GM19372 (cell line): ENCODE results near the gene CDIPT.
"Not testable (repeated sequence)": the region's sequence is repeated elsewhere in the genome, so short reads cannot be mapped to it uniquely, and the experiment has no call there.

Experiments
- ATAC-seq: cut with Tn5 transposase; IDR thresholded peaks from one replicate; pipeline ENCODE4 v1.9.1; 2021; ENCODE audit warnings: mild to moderate bottlenecking, low read depth, moderate library complexity; ENCODE audit not compliant: unreplicated experiment

Gene CDIPT

GRCh38 chr16:29835926-29836325 lies 27.1 kb downstream of the CDIPT start:
- ATAC-seq: no peak

GRCh38 chr16:29834079-29834478 lies 28.9 kb downstream of the CDIPT start:
- no peak for ATAC-seq

- not testable (repeated sequence) for ATAC-seq
Measured at GRCh38 chr16:29833219-29833618, 29.8 kb downstream of the CDIPT start.

- ATAC-seq: no peak
Measured at GRCh38 chr16:29831490-29831889, 31.5 kb downstream of the CDIPT start.

GRCh38 chr16:29830774-29831173 lies 32.3 kb downstream of the CDIPT start:
- no peak for ATAC-seq

- no peak for ATAC-seq
Measured at GRCh38 chr16:29826342-29826695, 36.7 kb downstream of the CDIPT start.

- ATAC-seq: no peak
Measured at GRCh38 chr16:29825145-29826044, 37.6 kb downstream of the CDIPT start.

GRCh38 chr16:29824589-29825144 lies 38.4 kb downstream of the CDIPT start:
- no peak for ATAC-seq

- ATAC-seq: no peak
Measured at GRCh38 chr16:29821643-29822115, 41.3 kb downstream of the CDIPT start.

- no peak for ATAC-seq
Measured at GRCh38 chr16:29820730-29821642, 42.0 kb downstream of the CDIPT start.

- no peak for ATAC-seq
Measured at GRCh38 chr16:29820271-29820701, 42.7 kb downstream of the CDIPT start, which contains the start of gene MVP. Gene MVP (plus strand): TSS chr16:29820462. CDS start chr16:29830550, 10,088 bp downstream.

- no peak for ATAC-seq
Measured at GRCh38 chr16:29819506-29819905, 43.5 kb downstream of the CDIPT start.

GRCh38 chr16:29818082-29818481 lies 44.9 kb downstream of the CDIPT start:
- no peak for ATAC-seq

- peak; percentile 5 for ATAC-seq
Measured at GRCh38 chr16:29816694-29817441, 46.2 kb downstream of the CDIPT start.

GRCh38 chr16:29815793-29816693 lies 47.0 kb downstream of the CDIPT start, which contains the start of gene PAGR1:
Gene PAGR1 (plus strand): TSS chr16:29816152. CDS start chr16:29816526, 374 bp downstream.
- ATAC-seq: peak; percentile 66

- ATAC-seq: no peak
Measured at GRCh38 chr16:29815032-29815721, 47.8 kb downstream of the CDIPT start.

- no peak for ATAC-seq
Measured at GRCh38 chr16:29814592-29814991, 48.4 kb downstream of the CDIPT start.
